DMS153 treated with DMSO at 0.1 percent for 48 hours (cell line): Measurements from ENCODE around the gene RAF1.
"Not testable (repeated sequence)": the region's sequence is repeated elsewhere in the genome, so short reads cannot be mapped to it uniquely, and the experiment has no call there.

ENCODE experiments used
- DNase-seq: peaks from one replicate; lab custom pipeline; 2025; ENCODE audit not compliant: unreplicated experiment; lab: John Stamatoyannopoulos, UW

The RAF1 gene

DNA sequence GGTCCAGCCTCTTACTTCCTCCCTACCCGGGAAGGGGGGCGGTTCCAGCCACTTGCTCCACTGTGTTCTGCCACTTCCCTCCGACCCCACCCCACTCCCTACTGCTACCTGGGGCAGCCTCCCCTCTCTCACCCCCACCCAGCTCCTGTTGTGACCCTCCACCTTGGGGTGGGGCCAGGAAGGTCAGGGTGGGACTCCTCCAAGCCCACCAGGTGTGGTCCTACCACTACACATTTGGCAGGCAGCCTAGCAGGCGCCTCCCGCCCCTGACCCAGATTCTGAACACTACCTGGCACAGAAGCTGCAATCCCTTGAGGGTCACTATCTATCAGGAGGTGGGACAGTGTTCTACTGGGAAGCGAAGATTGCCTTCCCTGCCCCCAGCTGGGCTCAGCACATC is 13.7 kb upstream of the RAF1 start:
- no peak for DNase-seq

DNA sequence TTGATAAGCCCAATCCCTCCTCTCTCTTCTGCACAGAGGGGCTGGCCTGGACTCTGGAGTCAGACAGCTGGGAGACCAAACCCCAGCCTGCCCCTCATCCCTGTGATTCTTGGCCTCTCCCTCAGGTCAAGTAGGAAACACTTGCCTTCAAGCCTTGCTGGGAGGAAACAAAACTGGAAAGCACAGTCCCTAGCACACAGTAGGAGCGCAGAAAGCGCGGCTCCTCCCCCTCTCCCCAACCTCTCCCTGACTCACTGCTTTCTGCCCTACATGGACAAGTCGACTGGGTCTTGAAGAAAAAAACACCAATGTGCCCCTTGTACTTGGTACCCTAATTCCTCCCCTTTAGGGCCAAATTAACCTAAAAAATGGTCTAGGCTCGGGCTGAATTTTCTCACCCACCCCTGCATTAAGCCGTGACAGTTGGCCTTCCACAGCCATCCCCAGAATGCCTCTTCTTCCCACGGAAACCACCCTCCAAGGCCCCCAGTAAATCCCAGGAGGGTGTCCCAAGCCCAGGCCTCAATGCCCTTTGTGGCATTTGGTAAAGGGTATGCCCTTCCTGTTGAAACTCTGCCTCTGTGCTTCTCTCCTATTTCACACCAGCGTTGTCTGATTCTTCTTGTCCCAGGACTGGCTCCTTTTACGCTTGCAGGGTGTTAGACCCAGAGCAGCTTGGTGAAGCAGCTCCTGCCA is 11.3 kb upstream of the RAF1 start:
- no peak for DNase-seq

DNA sequence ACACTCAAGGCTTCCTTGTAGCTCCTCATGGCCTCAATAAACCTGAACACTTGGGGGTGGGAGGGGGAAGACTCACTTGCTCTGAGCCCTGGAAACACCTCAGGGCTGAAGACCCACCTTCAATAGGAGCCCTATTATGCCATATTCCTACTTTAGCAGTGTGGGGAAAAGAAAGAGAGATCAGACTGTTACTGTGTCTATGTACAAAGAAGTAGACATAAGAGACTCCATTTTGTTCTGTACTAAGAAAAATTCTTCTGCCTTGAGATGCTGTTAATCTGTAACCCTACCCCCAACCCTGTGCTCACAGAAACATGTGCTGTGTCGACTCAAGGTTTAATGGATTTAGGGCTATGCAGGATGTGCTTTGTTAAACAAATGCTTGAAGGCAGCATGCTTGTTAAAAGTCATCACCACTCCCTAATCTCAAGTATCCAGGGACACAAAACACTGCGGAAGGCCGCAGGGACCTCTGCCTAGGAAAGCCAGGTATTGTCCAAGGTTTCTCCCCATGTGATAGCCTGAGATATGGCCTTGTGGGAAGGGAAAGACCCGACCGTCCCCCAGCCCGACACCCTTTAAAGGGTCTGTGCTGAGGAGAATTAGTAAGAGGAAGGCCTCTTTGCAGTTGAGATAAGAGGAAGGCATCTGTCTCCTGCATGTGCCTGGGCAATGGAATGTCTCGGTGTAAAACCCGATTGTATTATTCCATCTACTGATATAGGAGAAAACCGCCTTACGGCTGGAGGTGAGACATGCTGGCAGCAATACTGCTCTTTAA is 10.2 kb upstream of the RAF1 start:
- DNase-seq, result not testable (repeated sequence)

DNA sequence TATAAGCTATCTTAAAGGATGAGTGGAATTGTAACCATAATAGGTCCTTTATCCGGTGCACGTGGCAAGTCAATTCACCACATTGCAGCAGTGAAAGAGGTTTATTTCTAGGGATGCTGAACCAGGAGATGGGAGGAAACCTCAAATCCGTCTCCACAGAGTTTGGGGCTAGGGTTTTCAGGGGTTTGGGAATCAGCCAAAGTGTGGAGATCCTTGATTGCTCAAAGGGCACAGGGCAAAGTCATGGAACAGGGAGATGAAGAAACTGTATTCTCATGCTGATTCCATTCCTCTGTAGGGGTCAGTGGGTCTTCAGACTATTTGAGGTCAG is 7.2 kb upstream of the RAF1 start:
- DNase-seq, result no peak

DNA sequence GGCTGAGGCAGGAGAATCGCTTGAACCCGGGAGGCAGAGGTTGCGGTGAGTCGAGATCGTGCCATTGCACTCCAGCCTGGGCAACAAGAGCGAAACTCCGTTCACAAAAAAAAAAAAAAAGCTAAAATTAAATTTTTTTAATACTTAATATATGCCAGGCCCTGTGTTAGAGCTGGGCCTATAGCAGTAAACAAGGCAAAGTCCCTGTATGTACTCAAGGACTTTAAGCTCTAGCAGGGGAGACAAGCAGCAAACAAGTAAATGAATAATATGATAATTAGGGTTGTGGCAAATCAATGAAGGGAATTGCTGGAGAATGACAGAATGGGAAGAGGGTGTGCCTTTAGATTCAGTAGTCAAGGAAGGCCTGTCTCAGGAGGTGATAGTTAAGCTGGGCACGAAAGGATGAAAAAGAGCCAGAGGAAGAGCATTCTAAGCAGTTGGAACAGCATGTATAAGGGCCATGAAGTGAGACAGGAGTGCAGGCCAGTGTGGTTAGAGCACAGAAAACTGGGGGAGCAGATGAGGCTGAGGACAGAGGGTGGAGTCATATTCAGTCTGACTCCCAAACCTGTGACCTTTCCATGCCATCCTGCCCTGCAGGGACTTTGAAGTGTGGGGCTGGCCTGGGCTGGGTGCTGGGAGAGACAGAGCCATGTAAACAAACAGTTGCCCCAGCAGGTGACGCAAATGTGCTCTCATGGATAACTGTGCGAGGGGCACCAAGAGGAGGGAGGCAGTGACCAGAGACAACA is 6.6 kb upstream of the RAF1 start:
- no peak for DNase-seq

DNA sequence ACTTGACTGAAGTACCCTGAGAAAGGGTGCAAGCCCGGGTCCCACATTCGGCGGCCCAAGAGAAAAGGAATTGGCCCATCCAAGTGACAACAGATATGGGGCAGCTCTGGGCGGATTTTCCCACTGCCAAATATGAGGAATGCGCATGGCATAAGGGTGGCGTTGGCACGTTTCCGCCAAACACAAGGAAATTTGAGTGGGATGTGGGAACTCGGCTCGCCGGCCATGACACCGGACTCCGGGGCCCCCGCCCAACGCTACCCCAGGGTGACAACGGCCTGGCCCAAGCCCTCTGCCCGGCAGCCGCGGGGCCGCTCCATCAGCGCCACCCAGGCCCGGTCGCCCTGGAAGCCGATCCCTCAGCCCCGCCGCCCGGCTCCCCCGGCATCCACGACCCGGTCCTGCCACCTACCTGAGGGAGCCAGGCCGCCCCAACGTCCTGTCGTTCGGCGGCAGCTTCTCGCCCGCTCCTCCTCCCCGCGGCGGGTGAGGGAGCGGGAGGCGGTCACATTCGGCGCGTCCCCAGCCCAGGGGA is 449 bp downstream of the RAF1 start:
- DNase-seq, result no peak

DNA sequence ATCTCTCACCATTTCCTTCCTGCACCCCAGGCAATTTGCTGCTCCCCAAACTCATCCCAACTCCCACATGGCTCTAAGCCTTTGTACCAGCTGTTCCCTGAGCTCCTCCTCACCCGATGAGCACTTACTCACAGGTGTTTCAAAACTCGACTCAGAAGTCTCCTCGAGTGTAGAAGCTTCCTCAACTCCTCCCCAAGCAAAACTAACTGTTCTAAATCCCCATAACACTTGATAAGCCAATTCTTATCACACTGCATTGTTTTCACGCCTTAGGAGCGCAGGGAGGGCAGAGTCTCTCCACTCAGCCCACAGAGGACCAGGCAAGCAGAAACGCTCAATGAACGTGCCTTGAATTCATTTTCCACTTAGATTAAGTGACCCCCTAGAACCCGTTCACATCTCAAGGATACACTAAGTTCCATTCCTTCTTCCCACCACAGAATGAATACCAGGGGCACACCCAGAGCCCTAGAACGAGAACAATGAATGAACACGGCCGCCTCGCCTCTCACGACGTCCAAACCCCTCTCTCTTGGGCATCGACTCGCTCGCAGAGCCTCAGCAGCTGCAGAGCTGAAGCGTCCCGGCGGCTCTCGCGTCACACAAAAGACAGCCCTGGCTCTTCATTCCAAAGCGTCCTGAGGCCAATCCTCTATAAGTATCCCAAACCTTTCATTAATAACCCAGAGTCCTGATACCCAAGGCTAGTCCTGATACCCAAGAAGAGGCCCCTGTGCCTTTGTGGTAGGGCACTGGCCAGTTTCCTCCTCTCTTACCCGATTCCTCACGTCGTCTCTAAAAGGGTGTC is 1.1 kb downstream of the RAF1 start:
- DNase-seq, result no peak

DNA sequence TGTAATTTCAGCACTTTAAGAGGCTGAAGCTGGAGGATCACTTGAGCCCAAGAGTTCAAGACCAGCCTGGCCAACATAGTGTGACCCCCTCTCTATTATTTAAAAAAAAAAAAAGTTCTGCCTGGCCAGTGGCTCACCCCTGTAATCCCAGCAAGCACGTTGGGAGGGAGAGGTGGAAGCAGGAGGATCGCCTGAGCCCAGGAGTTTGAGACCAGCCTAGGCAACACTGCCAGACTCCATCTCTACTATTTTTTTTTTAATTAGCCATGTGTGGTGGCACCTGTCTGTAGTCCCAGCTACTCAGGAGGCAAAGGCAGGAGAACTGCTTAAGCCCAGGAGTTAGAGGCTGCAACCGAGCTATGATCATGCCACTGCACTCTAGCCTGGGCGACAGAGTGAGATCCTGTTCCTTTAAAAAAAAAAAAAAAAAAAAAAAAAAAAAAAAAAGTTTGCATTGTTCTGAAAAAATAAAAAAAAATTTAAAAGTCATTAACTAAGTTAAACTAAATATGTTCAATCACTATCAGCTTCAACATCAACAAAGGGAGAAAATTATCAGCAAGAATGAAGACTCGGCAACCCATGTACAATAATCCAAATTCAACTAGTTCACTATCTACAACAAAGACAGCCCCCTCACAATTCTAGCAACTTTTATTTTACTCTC is 1.9 kb downstream of the RAF1 start:
- no peak for DNase-seq

DNA sequence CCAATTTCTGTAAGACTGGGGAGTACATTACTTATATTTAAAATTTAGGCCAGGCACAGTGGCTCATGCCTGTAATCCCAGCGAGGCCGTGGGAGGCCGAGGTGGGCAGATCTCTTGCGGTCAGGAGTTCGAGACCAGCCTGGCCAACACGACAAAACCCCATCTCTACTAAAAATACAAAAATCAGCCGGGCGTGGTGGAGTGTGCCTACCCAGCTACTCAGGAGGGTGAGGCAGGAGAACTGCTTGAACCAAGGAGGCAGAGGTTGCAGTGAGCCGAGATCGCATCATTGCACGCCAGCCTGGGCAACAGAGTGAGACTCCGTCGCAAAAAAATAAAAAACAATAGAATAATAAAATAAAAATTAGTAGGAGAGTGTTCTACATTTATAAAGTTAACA is 2.5 kb downstream of the RAF1 start:
- DNase-seq, result not testable (repeated sequence)

DNA sequence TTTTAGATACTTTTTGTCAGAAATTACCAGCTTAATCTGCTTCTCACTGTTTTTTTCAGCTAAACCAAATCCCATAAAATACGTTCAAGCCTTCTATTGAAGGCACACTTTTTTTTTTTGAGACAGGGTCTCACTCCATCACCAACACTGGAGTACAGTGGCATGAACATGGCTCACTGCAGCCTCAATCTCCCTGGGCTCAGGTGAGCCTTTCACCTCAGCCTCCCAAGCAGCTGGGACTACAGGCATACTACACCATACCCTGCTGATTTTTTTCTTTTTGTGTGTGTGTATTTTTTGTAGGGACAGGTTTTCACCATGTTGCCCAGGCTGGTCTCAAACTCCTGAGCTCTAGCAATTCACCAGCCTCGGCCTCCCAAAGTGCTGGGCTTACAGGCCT is 3.7 kb downstream of the RAF1 start:
- DNase-seq, result no peak

DNA sequence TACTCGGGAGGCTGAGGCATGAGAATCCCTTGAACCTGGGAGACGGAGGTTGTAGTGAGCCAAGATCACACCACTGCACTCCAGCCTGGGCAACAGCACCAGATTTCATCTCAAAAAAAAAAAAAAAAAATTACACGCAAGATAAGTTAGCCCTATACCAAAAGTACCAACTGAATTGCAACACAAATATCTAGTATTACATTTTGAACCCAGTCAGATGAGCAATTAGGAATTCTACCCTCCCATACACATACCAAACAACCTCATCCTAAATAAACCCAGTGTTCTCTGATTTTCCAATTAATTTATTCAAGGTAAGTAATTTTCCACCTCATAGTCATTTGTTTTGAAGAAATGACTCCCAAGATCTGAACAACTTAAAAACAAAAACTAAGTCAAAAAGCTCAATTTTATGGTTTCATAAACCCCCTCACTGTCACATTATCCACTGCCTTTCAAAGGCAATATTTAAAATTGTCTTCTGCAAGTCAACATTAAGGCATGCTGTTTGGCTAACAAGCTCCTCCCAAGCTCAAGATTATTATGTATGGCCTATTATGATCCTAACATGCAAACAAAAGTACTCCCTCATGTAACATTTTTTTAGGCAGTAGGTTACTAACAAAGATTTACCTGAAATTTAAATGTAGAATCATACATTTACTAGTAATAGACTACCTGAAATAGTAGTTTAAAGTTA is 4.5 kb downstream of the RAF1 start:
- DNase-seq, result no peak

DNA sequence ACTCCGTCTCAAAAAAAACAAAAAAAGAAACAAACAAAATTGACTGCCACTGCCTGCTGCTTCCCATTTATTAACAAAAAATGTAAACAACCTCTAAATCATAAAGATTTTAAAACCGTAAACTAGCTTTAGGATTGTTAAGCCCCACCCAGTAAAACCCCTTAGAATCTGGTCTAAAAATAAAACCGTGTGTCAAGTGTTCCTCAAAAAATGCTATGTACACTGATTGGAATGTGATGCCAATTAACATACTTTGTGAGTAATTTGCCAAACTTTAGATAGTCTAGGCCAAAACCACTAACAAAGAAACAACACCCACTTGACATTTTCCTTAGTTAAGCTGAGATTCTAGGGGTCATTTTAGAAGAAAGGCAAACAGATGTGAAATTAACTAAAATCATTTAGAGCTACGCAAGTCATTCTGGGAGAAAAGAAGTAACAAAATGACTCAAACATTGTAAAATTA is 5.3 kb downstream of the RAF1 start:
- DNase-seq, result no peak

DNA sequence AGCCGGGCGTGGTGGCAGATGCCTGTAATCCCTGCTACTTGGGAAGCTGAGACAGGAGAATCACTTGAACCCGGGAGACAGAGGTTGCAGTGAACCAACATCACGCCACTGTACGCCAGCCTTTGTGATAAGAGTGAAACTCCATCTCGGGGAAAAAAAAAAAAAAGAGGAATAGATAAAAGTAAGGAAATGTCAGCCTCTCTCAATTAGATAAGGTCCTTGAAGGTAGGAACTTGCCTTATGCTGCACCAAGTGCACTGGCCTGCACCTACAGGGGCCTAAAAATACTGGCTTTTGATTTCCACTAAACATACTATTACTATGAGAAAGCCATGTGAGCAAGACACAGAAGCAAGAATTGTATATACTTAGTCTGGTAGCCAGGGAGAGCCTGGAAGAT is 7.1 kb downstream of the RAF1 start:
- DNase-seq, result no peak

DNA sequence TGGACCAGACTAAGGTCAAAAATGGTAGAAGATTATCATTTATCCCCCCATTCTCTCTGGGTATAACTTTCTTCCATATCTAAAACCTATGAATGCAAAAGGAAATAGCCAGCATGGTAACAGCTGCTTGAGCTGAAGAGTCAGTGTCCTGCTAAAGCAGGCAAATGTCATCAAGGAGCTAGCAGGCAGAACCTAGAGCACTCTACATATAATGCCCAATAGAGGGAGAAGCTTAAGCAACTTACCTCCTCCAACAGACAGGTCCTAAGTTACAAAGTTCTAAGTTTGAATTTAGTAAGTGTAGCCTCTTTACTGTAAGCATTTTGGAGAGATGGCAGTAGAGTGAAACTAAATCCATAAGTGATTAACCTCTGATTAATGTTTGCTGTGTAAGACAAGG is 7.7 kb downstream of the RAF1 start:
- no peak for DNase-seq

DNA sequence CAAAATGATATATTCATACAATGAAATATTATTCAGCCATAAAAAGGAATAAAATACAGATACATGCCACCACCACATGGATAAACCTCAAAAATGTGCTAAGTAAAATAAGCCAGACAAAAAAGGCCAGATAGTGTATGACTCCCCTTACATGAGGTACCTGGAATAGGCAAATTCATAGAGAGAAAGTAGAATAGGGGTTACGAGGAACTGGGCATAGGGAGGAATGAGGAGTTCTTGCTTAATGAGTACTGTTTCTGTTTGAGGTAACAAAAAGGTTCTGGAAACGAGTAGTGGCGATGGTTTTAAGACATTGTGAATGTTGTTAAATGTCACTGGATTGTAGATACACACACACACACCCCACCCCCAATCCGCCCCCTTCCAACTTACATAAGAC is 8.2 kb downstream of the RAF1 start:
- DNase-seq, result no peak

DNA sequence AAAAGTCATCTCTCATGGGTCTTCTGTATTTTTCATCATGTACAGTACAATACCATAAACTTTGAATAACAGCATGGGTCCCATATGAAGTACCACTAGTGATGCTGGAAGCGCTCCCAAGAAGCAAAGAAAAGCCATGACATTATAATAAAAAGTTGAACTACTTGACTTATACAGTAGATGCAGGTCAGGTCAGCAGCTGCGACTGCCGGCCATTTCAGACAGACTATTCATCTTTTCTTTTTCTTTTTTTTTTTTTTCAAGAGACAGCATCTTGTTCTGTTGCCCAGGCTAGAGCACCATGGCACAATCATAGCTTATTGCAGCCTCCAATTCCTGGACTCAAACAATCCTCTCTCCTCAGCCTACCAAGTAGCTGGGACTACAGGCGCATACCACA is 10.2 kb downstream of the RAF1 start:
- DNase-seq, result no peak

DNA sequence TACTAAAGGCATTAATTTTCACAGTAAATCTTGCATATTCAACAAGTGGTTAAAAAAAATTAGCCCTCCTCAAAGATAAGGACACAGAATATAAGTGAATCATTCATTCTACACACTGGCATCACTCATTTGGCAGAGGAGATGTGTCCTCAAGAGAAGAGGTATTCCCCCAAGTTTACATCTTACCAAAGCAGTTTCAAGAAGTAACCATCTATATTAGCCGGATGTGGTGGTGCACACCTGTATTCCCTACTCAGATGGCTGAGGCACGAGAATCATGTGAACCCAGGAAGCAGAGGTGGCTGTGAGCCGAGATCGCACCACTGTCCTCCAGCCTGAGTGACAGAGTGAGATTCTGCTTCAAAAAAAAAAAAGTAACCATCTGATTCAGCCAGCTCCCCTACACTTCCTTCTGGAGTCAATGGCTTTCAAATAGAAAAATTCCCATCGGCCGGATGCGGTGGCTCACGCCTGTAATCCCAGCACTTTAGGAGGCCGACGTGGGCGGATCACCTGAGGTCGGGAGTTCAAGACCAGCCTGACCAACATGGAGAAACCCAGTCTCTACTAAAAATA is 15.4 kb downstream of the RAF1 start:
- no peak for DNase-seq

DNA sequence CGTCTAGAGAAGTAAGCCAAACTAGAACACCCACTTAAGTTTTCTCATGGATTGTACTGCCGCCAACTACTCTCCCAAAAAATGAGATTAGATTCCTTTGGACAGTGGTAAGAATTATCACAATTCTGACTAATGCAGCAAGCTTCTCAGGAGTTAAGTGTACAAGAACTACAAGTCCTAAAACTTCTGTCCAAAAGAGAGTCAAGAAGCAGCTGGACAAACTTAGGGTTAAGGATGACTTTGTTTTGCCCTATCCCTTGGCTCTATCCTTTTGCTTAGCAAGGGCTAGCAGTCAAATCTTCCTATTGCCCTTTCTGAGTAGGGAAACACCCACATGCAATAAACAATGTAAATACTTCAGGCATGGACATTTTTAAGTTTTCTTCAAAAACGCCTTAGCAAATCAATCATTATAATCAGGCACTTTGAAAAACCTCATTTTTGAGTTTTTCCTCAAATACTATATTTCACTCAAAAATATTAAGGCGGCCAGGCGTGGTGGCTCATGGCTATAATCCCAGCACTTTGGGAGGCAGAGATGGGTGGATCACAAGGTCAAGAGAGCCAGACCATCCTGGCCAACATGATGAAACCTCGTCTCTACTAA is 19.5 kb downstream of the RAF1 start:
- no peak for DNase-seq

DNA sequence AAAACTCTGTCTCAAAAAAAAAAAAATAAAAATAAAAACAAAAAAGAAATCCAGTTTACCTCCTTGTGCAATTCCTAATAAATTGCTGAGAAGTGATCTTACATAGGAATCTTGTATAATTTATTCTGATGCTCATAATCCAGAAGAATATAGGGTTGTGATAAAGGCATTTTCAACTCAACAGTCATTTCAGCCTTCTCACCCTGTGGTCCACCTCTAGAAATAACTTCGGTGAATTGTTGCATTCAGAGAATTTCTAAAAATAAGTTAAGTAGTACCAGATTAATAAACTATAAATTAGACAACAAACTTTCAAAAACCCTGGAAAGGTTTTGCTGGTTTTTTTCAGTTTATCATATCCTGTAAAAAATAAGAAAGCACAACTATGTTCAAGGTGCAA is 20.2 kb downstream of the RAF1 start:
- no peak for DNase-seq
